Tongue (tissue), 2 donors: ENCODE data around the gene TMPRSS4. TPM values are rescaled to one million over a fixed set of nuclear protein-coding genes. Genes with fewer than 3 reads are reported as not detected.

Experiments
- DNase-seq: peaks from one replicate; pipeline ENCODE4 v3.0.0-alpha.2; 2015
- total RNA-seq: library from RNA; depleted of rRNA; stranded (reverse); fragments of >200 nt; gene quantifications from one replicate; pipeline ENCODE4 v1.2.3, GENCODE V29; 2014

The TMPRSS4 gene
- total RNA-seq, 1 donor from 2014 or later: 7.0 TPM

- DNase-seq: no peak
Observed at GRCh38 chr11:118079491-118079890, 2.6 kb downstream of the TMPRSS4 start.

- no peak for DNase-seq
Observed at GRCh38 chr11:118080296-118080695, 3.4 kb downstream of the TMPRSS4 start.

DNA sequence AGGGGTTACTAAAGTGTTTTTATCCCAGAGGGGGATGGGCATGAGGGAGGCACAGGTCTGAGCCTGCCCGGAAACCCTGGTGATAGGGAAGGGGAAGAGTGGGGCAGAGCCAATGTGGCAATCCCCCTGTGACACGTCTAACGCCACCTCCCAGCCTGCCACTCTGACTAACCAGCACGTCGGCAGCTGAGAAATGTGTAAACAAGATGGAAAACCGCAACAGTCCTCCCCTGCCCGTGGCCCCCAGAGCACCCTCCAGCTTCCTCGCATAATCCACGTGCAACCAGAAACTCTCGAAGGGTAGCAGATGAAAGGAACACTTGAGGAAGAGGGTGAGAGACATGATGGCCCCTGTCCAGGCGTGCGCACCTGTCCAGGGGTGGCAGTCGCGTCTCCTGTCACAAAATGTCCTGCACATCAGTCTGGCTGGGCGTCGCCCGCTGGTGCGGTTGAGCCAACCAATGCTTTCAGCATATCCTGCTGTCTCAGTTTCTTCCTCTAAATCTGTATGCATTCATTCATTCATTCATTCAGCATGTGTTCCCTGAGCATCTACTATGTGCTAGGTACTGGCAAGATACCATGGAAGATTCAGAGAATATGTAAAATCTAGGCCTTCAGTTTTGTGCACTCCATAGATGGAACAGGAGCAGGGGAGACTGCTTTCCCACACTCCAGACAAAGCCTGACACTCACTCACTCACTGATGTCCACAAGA is 4.5 kb downstream of the TMPRSS4 start:
- DNase-seq: no peak

DNA sequence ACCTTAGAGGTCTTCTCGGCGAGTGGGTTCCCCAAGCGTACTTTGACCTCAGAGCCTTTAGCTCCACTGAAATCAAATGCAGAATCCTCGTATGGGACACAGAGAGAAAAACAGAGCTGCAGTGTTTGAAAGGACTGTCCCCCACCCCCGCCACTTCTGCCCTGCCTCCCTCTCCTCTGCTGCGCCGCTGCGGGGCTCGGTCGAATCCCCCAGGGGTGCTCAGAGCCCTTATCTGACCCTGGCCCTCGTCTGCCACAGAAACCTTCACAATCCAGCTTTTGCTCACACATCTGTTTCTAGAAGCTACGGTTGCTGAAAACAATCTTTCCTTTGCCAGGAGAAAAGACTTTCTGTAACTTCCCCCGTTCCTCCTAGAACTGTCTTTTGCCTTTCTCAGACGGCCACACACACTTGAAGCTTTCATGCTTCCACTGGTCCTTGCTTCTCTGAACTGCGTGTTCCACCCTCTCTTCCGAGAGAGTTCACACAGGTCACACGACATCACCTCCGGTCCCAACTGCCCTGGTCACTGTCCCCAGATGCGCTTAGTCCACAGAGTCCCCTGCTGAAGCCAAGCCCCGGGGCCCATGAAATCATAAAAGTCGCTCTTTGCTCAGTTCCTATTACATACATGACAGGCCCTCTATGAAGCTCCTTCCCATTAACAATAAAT is 6.1 kb downstream of the TMPRSS4 start:
- DNase-seq: no peak

DNA sequence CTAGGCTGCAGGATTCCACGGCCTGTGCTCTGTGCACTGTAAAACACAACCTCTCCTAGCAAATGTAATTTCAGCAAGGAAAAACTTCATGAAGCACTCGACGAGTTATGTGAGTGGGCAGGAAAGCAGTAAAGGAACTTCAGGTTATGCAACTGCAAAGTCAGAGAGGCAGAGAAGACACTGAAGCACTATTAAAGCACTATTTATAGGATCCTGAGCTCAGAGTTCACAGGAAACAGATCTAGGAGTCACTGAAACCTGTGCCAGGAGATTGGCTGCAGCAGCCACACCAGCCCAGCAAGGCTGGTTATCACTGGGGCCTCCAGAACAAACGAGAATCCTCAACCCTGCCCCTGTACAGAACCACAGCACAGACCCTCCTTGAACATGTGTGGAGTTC is 7.4 kb downstream of the TMPRSS4 start:
- DNase-seq: peak; percentile 18

GRCh38 chr11:118084656-118085055 is 7.8 kb downstream of the TMPRSS4 start:
- no peak for DNase-seq

DNA sequence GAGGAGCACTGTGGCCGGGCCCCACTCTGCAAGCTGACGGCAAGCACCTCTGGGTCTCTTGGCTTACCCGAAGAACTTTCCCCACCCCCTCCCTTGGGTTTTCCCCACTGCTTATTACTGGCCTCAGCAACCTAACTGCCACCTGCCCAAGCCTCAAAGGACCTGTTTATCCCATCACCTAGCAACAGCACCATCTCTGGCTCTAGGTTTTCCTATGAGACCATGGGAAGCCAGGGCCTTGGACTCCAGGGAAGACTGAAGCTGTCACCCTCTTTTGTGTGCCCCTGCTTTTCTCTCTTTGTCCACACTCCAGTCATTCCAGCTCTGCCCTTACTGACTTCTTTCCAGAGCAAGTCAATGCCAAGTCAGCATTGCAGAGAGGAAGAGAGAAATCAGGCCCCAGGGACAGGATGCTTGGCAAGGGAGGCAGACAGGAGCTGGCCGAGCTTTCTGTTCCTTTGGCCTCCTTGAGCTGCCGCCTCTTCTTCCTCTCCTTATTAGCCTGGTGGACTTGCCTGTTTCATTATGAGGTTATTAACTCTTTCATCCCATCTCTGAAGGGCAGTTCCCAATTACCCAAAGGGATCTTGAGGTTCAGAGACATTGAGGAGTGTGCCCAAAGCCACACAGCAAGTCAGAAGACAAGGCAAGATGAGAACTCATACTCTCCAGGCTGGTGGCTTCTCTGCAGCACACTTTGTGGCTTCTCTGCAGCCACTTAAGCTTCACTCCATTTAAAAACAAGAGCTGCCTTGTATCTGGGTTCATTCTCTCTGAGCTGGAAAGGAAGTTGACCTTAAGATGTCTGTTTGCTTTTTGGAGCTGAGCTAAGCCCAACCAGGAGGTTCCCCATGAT is 10.3 kb downstream of the TMPRSS4 start, which contains the start of gene SMIM35:
Gene SMIM35 (minus strand): TSS at position 51 of the 856 bp plus-strand sequence. CDS start 206 bp downstream, outside the sequence.
- DNase-seq: no peak

- DNase-seq: no peak
Observed at GRCh38 chr11:118087931-118088330, 11.1 kb downstream of the TMPRSS4 start.

DNA sequence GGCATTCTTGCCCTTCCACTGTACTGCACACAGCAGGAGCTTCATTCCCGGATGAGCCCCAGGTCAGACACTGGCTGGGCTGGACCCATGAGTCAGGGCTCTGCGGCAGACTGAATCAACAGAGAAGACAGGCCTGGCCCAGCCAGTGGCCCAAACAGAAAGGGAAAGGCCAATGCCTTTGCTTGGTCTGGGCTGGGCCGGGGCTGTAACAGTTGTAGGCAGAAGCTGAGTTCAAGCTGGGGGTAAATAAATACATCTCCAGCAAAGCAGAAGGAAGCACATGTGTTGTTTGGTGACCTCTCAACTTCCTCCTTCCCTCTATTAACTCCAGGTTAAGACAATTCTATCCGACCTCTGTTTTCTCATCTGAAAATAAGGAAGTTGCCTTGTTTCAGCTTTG is 11.7 kb downstream of the TMPRSS4 start:
- no peak for DNase-seq

DNA sequence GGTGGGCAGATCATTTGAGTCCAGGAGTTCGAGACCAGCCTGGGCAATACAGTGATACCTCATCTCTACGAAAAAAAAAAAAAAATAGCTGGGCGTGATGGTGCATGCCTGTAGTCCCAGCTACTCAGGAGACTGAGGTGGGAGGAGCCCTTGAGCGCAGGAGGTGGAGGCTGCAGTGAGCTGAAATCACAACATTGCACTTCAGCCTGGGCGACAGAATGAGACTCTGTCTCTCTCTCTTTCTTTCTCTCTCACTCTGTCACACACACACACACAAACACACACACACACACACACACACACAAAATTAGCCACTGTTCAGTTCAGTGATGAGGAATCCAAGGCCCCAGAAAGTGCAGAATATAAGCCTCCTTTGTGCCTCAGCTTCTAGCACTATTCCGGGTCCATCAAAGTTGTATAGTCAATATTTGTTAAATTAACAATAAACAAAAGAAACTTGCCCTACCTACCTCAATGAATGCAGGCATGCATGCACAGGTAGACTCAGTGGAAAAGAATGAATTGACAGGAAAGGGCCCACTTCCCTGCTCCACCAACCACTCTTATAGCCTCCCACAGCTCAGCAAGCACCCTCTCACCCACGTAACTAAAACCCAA is 13.8 kb downstream of the TMPRSS4 start:
- DNase-seq: no peak

- no peak for DNase-seq
Observed at GRCh38 chr11:118091690-118092089, 14.8 kb downstream of the TMPRSS4 start.

- no peak for DNase-seq
Observed at GRCh38 chr11:118092907-118093571, 16.2 kb downstream of the TMPRSS4 start.

GRCh38 chr11:118095493-118095892 is 18.6 kb downstream of the TMPRSS4 start:
- no peak for DNase-seq

DNA sequence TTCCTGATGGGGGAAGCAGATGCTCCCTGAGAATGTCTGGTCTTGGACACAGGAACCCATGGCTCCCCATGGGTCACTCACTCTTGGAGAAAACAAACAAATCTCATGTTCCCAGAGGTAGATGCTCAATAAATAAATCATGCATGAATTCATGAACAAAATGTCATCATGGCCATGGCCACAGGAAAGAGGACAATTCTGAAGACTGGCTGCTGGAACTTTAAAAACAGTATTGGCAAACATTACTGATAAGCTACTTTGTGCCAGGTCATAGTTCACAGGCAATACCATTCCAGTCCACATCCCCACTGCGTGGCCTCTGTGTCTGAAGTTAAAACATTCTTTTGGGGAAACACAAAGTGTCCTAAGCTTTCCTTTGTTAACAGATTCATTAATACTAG is 19.1 kb downstream of the TMPRSS4 start:
- no peak for DNase-seq

DNA sequence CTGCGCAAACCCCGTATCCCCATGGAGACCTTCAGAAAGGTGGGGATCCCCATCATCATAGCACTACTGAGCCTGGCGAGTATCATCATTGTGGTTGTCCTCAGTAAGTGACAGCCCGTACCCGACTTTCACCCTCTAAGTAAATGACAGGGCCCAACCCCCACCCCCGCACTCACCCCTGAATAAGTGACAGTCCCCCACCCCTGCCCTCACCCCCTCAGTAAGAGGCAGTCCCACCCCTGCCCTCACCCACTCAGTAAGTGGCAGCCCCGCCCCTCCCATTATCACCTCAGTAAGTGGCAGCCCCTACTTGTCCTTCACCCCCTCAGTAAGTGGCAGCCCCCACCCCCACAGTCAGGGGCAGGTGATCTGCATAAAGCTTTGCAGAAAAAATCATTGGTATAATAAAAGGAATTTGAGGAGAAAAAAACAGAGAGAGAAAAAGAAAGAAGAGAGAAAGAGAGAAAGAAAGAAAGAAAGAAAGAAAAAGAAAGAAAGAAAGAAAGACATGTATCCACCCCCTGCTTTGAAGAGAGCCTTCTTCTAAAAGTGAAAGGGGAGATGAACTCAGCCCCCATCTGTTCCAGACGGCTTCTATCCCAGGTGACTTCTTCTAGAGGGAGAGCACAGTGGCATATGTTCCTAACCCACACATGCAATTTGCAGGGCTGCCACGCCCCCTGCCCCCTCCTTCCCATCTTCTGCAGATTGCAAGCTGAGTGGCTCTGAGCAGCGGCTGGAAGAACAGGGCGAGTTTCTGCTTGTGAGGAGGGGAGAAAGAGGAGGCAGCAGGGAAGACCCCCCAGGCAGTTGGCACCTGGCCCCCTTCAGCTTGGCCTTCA is 22.3 kb downstream of the TMPRSS4 start:
- DNase-seq: no peak

- DNase-seq: no peak
Observed at GRCh38 chr11:118099838-118100556, 23.1 kb downstream of the TMPRSS4 start.

GRCh38 chr11:118100691-118101232 is 23.9 kb downstream of the TMPRSS4 start:
- DNase-seq: no peak

DNA sequence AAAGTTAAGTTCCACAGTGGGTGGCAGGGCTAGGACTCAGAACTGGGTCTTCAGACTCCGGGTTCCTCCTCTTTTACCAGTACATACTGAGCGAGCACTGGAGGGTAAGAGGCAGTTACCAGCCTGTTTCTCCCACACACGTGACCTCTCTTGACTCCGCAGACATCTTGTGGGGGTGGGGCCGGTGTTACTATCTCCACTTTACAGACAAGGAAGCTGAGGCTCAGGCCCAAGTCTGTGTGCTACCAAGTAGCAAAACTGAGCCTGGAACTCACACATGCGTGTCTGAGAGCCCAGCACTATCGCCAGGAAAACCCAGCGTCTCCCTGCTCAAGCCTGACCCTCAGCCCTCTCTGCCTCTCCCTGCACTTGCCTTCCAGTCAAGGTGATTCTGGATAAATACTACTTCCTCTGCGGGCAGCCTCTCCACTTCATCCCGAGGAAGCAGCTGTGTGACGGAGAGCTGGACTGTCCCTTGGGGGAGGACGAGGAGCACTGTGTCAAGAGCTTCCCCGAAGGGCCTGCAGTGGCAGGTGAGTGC is 25.9 kb downstream of the TMPRSS4 start:
- DNase-seq: no peak

GRCh38 chr11:118104491-118104890 is 27.6 kb downstream of the TMPRSS4 start:
- no peak for DNase-seq
